GM21381 (cell line): Measurements from ENCODE around the gene AKAP12.

Source experiments
- ATAC-seq: cut with Tn5 transposase; IDR thresholded peaks from one replicate; pipeline ENCODE4 v1.9.1; 2021; ENCODE audit warnings: mild to moderate bottlenecking, moderate library complexity; ENCODE audit not compliant: unreplicated experiment

Gene AKAP12

DNA sequence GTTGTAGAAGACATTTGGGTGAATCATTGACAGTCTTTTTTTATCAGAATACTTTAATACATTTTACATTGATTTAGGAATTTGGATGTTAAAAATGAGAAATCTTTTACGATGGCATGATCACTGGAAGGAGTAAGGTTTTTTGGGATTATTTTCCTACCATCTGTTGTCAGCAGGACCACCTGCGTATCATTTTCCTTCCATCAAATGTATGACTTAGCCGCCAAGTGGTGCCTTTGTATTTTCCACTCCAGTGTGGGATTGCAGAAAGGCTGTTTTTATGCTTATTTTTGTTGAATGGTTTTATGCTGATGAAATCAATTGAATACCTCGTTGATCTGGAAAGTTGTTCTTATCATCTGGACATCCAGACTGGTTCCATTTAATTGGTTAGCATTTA, 35.8 kb downstream of the AKAP12 start:
- no peak for ATAC-seq

DNA sequence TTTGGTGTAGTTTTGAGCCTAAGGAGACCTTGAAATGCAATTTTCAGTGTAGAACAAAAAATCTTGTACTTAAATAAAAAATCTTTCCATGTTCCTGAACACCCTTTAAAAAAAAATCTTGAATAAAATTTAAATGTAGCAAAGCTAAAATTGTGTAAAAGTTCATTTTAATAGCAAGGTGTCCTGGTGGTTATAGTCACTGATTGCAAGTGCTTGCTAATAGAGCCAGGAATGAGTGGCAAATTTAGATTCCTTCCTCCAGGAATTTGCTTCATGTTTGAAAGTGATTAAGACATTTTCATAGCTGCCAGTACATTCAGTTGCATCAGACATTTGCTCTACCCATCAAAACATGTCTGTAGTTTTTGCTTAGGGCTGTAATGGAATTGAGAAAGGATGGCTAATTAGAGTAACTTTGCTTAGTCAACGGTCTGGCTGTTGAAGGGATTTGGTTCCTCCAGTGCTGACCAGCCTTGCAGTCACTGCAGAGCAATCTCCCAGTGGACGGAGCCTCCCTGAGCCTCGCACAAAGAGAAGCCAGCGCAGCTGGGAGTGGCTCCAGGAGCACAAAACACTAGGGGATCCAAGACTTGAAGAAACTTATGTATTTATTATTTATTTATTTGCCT, 36.5 kb downstream of the AKAP12 start:
- ATAC-seq, result no peak

DNA sequence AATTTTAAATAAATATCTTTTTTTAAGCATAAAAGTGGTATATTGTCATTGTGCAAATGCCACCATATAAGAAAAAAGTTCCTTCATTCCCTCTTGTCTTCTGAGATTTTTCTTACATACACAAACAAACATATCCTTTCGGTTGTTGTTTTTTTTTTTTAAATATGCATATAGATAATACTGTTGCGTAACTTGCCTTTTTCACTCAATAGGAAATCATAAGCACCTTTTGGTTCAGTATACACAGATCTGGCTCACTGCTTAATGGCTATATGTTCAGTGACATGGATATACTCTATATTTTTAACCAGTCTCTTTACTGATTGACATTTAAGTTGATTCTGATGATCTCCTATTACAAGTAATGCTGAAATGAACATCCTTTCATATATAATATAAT, 40.1 kb downstream of the AKAP12 start:
- no peak for ATAC-seq

DNA sequence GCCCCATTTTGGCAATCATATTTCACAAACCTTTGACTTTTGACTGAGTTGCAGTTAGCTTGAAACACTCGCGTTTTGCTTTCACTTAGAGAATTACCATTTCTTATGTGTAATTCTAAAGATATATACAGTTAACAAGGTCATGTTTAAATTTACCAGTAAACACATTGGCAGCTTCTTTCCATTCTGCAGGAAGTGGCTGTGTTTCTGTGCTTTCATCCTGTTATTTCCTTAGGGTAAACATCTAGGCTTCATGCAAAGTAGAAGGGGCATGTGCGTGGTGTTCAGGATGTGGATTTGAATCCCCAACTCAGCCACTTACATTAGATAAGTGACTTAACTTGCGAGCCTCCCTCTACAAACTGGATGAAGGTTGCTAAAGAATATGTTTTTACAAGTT, 41.1 kb downstream of the AKAP12 start:
- ATAC-seq, result no peak

DNA sequence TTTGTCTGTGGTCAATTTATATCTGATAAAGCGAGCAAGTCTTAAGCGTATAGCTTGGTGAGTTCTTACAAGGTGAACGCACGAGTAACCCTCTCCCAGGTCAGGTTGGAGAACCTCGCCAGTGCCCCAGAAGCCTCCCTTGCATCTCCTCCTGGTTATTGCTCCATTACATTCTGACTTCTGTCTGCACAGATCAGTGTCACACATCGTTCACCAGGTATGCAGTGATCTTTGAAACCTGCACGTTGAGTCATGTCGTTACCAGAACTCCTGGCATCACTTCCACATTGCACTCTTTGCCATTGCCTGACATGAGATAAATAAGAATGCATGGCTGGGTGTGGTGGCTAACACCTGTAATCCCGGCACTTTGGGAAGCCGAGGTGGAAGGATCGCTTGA, 44.2 kb downstream of the AKAP12 start:
- no peak for ATAC-seq

DNA sequence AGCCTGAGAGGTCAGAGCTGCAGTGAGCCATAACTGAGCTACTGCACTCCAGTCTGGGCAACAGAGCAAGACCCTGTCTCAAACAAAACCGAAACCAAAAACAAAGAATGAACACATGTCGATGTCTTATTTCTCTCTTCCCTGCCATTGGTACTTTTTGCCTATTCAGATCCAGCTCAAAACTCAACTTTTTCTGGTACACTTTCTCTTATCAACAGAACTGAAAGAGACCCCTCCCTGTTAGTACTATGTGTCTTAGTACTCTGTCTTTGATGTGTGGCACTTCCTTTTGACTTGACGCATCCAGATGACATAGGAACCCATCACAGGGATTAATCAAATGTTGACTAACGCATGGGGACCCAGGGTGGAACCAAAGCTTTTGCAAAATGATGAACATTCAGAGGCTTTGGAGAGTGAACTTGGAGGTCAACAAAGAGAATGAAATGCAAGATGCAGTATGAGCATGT, 44.8 kb downstream of the AKAP12 start:
- ATAC-seq, result no peak

DNA sequence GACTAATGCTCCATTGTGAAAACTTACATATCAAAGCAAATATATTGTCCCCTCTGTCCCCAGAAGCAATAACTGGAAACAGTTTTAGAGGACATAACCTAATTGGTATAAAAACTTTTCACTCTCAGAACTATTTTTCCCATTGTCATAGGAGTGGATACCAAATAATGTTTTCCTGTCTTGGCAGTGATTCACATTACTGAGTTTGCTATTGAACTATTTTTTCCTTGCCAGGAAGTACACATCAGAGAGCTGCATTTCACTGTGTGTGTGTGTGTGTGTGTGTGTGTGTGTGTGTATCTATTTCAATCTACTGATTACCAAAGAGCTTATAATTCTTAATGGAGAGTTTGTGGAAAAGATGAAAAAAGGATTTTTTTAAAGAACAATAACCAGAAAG, 45.4 kb downstream of the AKAP12 start:
- ATAC-seq, result no peak

DNA sequence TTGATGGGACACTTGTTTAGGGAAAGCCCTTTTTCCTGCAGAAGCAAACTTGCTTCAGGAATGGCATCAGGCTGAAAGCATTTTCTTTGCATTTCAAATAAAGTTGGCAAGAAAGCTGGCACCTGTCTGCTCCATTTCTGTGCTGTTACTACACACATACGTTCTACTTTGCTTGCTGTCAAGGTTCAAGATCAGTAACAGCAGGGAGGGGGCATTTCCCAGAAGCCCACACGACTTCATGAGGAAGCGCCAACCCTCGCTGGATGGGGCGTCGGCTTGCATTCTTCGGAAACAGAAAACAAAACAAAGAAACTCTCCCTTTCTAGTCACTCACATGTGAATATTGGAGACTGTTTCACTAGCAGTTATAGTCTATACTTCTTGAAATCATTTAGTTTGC, 46.4 kb downstream of the AKAP12 start:
- no peak for ATAC-seq

DNA sequence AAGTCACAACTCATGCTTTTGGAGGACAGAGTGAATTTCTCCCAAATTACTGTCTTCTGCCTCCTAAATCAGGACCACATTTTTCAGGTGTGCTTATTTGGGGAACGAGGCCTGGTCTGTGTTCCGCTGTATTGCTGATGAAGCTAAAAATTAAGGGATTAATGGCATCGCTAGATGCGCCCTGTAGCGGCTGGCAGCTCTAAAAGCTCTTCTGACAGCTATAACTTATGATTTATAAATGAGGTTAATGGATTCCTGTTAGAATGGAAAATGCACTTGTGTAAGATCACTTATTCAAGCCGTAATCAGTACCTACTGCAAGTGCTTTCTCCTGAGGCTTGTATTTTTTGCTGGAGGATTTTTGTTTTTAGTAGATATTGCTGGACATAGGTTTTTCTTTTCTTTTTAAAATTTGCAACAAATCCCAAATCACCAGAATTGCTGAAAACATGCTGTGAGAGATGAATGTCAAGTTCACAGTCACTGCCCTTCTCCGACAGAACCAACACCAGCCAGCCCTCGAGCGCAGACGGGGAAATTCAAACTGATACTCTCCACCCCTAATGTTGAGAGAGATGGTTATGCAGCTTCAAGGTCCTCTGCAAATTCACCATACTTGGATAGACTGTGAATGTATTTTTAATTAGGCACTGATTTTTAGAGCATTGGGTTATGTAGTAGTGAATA, 49.1 kb downstream of the AKAP12 start:
- no peak for ATAC-seq

DNA sequence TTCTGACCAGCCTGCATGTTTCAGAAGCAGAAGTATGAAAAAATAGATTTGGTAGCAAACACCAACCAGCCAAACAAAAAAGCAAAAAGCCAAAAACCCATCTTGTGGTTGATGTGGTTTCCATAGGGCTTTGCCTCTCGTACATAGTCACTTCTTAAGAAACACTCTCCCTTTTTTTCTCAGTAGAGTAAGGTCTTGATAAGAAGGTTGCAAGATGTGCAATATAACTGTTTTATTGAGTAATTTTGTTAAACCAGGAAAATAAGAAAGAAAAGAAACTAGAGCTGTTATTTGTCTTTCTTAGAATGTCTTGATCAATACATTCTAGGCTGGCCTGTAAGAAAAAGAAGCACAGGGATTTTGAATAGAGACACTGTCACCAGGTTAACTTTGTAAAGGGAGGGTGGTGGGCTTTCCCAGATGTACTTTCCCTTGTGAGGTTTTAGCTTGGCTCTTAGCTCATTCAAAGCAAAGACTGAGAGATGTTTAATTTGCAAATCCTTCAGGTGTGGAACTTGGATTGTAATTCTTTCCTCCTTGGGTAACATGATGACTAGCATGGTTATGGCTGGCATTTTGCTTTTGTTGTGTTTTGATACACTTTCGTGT, 49.7 kb downstream of the AKAP12 start:
- no peak for ATAC-seq

DNA sequence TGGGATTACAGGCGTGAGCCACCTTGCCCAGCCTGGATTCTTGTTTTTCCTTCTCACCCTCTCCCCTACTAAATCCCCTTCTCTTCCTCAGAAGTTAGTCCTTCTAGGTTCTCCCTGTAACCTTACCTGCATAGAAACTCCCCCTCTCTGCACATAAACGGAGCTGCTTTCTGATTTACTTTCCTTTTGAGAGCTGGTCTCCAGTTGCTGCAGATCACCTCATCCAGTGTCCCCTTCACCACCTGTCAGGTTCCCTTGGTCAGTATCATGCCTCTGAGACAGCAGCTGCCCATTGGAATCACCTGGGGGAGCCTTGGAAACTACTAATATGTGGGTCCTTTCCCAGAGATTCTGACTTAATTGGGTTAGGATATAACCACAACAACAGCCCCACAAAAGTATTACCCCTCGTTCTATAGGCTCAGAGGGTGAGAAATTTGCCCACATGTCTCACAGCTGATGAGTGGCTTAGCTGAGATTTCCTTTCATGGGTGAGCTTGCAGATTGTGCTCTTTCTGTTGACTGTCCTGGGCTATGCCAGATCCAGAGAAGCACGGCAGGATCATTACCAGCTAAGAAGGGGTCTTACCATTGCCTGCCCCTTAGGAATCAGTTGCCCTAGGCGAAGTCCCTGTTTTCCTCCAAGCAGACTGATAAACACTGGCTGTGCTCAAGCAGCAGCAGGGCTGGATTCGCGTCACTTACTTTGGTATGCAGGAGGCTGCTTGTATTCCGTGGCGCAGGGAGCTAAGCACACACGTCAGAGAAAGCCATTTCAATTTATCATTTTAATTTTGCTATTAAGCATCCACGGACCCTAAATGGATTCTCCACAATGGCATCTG, 51.3 kb downstream of the AKAP12 start:
- no peak for ATAC-seq

DNA sequence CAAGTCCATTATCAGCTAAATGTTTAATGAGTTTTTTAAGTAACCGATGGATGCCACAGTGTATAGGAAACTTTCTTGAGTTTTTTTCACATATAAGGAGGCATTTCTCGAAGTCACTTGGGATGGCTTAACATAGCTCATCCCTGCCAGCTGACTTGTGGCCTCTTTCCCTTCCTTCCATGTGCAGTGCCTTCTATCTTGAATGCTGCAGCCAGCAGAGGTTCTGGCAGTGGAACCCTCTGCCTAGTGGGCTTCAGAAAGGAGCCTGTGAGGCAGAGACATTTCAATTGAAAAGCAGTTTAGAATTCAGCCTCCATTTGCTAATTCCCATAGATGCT, 51.9 kb downstream of the AKAP12 start:
- ATAC-seq, result no peak

DNA sequence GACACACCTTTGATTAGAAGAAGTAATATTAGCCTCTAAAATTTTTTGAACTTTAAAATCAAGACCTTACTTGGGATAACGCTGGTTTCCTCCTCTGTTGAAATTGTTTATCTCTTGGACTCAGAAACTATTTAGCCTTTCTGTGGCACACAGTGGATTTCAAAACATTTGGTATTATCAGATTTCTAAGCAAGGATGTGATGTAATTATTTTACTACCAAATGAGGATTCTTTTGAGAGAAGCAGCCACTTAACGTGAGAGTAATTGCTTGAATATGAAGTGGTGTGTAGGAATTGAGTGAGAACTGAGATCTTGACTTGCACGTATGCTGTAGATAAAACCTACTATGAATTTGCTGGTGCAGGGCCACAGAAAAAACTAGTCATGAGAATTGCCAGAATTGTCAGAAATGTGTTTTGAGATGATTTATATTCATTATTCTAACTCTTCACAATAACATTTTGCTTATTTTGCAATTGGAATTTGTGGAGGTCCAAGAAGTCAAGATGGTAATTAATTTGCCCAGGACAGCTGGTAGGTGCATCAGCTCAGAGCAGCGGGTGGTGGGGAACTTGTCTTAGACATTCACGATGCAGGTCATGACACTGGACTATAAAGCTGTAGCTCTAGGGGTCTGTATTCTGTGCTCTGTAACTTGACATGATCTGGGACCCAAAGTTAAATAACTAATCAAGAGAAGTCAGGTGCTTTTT, 53.4 kb downstream of the AKAP12 start:
- ATAC-seq, result no peak

DNA sequence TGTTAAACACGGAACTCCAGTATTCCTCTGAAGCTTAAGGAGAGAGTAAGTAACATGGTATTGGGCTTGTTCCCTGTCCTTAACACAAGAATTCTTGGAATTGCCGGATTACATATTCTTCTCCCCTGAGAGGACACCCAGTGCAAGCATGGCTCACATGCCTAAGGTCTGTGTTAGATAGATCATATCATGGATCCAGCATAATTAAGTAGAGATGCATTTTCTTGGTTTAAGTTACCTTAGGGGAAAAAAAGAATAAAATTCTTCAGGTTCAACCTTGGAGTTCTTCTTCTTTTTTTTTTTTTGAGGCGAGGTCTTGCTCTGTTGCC, 53.9 kb downstream of the AKAP12 start:
- no peak for ATAC-seq

DNA sequence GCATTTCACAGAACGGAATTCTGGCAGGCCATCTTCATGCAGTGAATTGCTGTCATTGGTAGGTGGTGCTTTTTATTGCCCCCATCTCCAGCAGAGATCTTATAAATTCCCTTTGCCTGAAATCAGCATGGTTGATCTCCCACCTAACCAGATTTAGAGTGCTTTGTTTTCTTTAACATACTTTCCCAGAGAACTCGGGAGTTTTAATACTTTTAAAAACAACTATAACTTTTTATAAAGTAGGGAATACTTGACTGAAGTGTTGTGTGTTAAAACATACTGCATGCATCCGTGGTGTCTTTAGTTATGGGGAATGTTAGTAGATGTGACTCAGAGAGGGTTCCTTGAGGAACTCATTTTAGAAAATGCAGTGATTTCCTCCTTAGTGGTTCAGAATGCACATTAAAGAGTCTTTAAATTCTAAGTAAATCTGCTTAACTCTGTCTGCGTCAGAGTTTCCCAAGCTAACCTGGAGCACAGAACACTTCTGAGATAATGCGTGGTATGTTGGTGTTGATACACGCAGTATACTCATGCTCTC, 54.9 kb downstream of the AKAP12 start:
- ATAC-seq, result no peak

DNA sequence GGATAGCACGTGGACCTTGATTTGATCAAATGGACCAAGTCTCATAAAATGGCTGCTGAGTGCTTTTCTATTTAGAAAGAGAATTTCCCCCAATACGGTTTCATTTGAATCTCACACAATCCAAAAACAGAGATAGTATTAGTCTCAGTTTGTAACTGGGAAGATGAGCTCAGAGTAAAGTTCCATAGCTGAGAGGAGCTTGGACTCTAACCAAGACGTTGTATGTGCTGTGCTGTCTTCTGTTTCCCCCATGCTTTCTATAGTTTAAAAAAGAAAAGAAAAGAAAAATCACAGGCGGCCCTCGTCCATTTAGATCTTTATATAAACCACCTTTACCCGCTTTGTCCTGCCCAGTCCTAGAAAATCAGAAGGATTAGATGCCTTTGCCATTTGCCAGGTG, 58.1 kb downstream of the AKAP12 start:
- no peak for ATAC-seq

DNA sequence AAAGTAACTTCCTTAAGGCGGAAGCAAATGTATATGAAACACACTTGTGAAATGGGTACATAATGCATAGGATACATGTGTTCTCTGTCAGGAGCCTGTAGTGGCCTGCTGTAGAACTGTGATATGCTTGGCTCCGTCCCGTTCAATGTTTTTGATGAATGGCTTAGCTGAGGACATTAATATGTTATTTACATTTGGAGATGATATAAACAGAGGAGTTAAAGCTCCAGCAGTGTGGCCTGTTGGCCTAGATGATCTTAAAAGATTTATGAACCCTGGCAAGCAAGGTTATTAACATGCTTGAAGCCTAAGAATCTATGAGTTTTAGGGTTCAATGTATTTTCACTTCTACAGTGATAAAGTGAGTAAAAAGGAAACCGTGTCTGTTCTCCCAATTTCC, 59.2 kb downstream of the AKAP12 start:
- no peak for ATAC-seq

DNA sequence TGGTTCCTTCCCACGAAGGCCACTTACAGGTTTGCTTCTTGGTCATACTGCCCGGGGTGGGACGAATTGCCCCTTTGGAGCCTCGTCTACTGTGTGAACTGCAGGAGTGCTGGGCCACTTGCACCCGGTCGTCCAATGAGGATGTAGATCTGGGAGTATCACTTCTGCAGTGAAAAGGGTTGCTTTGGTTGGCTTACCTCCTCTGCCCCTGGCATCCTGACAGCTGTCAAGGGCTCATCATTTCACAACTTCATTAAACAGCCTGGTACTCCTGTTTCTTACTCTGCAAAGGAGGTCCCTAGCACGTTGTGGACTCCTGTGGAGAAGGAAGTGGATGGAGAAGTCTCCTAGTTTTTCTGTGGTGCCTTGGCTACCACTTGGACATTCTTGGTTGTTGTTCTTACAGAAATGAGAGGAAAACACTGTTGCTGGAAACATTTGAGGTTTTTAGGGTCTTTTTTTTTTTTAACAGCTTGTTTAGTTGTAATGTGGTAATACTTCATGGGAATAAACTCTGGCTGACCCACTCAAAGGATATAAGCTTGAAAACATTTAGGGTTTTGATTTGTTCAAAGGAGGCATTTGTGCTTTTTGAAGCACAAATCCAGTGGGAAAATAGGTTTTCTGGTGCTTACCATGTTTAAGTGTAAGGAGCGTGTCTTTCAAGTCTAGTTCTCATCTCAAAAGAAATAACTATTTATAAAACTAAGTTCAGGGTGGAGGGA, 60.7 kb downstream of the AKAP12 start:
- ATAC-seq, result no peak

DNA sequence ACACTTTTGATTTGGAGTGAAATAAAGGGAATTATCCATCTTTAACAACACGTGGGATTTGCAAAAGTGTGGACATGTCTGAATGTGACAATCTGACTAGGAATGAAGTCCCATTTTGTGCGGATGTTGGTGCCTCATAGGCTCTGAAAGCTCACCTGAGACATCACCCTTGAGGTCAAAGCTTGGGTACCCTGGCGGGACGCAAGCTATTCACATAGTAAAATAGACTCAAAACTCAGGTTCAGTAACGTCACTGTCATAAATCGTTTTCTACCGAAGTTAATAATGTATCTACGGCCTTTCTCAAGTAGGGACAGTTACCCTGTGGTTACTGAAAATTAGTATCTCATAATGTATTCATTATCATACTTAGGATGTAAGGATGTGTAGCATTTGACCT, 61.8 kb downstream of the AKAP12 start:
- no peak for ATAC-seq

DNA sequence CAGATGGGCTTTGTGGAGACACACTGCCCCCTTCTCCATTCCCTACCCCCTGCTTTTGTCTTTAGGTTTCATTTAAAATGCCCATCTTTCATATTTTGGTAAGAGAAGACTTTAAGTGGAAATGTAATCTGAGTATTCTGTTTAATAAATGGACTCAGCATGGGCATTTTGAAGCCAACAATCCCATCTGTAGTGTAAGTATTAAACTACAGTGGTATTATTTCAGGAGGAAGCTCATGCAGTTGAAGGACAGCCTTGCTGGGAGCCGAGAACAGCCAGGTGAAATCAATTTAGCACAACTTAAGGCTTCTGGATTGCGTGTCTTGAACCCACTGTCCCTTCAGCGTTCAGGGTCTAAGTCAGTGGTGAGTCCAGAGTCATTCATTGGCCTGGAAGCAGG, 63.5 kb downstream of the AKAP12 start:
- ATAC-seq, result no peak
